ENCODE data around the gene MMP1.

Gene MMP1

DNA sequence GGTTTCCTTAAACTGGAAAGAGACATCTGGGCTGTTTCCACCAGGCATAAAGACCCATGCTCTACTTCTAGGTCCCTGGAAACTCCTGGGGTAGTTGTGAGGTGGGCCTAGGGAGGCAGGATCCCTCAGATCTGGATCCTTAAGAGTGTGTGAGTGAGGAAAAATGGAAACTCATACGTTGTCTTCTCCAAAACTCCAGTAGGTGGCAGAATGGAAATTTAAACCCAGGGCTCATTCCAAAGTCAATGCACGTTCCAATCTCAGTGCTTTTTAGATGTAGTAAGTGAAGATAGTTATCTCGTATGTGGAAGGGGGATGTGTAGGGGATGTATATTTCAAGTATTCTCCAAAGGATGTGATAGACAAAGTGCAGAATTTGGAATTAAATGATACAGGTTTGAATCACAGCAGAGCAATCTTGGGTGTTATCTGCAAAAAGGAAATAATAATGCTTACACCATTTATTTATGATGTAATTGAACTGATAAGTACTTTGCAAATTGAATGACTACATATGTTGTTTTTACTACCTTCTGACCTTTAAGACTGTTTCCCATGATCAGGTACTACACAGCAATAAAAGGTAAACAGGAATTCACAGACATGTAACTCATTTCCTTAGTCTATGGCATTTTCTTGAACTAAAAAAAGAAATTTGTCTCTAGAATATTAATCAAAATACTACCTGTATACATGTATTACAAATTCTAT is 13.1 kb upstream of the MMP1 start:
- no peak for DNase-seq (ENCODE audit: low read depth, low spot score)
- no peak overlapping the region for H3K4me3 ChIP-seq (ENCODE audit: low read depth, low read length)
- TF ChIP-seq, protein P1, sequence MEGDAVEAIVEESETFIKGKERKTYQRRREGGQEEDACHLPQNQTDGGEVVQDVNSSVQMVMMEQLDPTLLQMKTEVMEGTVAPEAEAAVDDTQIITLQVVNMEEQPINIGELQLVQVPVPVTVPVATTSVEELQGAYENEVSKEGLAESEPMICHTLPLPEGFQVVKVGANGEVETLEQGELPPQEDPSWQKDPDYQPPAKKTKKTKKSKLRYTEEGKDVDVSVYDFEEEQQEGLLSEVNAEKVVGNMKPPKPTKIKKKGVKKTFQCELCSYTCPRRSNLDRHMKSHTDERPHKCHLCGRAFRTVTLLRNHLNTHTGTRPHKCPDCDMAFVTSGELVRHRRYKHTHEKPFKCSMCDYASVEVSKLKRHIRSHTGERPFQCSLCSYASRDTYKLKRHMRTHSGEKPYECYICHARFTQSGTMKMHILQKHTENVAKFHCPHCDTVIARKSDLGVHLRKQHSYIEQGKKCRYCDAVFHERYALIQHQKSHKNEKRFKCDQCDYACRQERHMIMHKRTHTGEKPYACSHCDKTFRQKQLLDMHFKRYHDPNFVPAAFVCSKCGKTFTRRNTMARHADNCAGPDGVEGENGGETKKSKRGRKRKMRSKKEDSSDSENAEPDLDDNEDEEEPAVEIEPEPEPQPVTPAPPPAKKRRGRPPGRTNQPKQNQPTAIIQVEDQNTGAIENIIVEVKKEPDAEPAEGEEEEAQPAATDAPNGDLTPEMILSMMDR (IDR thresholded peaks at IDR 0.05; ENCODE audit: insufficient read depth, low read length, missing control alignments) = peak; percentile 35
- ChIA-PET POLR2A (no interaction called here), CTCF (interaction anchor here (0.7 to 2.7 kb wide), 28 partner anchors 9 to 244 kb away, joined by 3 to 20 read pairs (median 4); partner anchors contain the start of genes MMP1 and MMP3)

DNA sequence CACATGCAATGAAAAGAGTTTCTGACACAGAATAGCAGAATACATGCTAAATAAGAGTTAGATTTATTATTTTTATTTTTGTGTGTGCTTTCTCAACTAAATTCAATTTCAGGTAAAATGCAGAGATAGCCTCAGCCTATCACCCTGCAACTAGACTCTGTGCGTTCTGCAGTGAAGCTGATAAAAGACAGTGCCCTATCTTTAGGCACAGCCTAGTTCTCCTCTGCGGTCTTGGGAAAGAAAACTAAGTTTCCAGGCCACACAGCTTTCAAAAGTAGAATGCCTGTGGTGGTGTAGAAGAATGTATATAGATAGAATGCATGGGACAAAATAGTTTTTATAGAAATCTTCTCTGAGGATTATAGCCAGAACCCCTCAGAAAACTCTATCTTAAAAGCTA is 12.0 kb upstream of the MMP1 start:
- no peak for DNase-seq (ENCODE audit: low read depth, low spot score)
- TF ChIP-seq, protein P1 (IDR thresholded peaks at IDR 0.05; ENCODE audit: insufficient read depth, low read length, missing control alignments) = no peak
- ChIA-PET CTCF (interaction anchor here (0.7 to 2.7 kb wide), 19 partner anchors 10 to 245 kb away, joined by 3 to 20 read pairs (median 4); no protein-coding TSS in a partner anchor), POLR2A (no interaction called here)
- no peak overlapping the region for H3K4me3 ChIP-seq (ENCODE audit: low read depth, low read length)

DNA sequence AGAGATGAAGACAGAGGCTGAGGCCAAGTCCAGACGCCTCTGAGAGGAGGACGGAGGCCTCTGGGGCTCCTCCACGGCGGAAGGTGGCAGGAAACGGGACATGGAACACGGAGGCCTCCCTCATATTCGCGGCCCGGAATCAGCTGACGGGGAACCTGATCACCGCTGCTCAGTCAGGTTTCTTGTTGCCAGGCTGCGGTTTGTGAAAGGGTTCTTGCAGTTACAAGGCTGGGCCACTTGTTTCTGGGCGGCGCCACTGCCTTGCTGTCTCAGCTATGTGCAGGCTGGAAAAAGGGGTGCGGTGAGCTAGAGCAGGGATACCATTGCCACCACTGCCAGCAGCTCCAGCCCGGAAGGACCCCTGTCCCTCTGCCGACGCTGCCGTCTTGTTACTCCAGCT is 10.0 kb upstream of the MMP1 start:
- no peak overlapping the region for H3K4me3 ChIP-seq (ENCODE audit: low read depth, low read length)
- DNase-seq (ENCODE audit: low read depth, low spot score) = no peak
- ChIA-PET CTCF (interaction anchor here (1.1 to 2.0 kb wide), 2 partner anchors 107 to 133 kb away, joined by 3 to 8 read pairs; no protein-coding TSS in a partner anchor), POLR2A (no interaction called here)
- TF ChIP-seq, protein P1 (IDR thresholded peaks at IDR 0.05; ENCODE audit: insufficient read depth, low read length, missing control alignments) = peak; percentile 10

DNA sequence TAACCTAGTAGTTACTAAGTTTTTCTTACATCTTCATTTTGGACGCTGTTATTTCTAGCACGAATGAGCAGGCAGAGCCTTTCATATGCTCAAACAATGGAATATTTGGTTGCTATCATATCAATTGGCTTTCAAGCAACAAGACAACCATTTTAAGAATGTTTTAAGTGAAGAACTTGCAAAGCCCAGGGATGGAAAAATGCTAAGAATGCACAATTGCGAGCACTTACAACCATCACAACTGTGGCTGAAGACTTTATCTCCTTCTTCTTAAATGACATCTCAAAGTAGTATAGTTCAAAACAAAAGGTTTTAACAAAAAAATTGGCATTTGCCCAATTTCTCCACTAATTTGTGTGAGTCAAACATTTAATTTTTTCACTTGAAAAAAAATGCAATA is 8.3 kb upstream of the MMP1 start:
- CTCF ChIA-PET = interaction anchor here (1.1 to 2.0 kb wide), 3 partner anchors 44 to 135 kb away, joined by 3 to 8 read pairs (median 4); no protein-coding TSS in a partner anchor
- POLR2A ChIA-PET = no interaction called here
- TF ChIP-seq, protein P1 (IDR thresholded peaks at IDR 0.05; ENCODE audit: insufficient read depth, low read length, missing control alignments) = no peak
- no peak overlapping the region for H3K4me3 ChIP-seq (ENCODE audit: low read depth, low read length)
- DNase-seq (ENCODE audit: low read depth, low spot score) = peak; percentile 33

DNA sequence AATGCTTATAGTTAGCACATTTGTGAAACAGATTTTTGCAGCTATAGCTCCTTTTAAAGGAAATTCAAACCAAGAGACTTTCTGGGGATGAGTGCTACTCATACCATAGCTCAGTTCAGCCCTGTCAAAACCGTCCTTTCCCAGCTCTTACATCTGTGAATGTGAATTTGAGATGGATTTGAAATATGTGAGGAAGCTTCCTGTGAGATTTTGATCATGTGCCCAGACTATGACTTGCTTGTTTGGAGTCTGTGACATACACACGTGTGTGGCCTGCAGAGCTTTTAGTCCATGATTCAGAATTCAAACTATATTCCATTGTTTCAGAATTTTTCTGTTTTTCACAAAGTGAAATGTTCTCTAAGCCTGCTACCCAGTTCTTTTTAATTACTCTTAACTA is 4.4 kb upstream of the MMP1 start:
- TF ChIP-seq, protein P1 (IDR thresholded peaks at IDR 0.05; ENCODE audit: insufficient read depth, low read length, missing control alignments) = no peak
- peak; percentile 91 for DNase-seq (ENCODE audit: low read depth, low spot score)
- POLR2A ChIA-PET = interaction anchor here (1.1 to 1.7 kb wide), 2 partner anchors 9 to 41 kb away, joined by 4 to 8 read pairs; no protein-coding TSS in a partner anchor
- CTCF ChIA-PET = interaction anchor here (0.9 to 2.2 kb wide), 11 partner anchors 9 to 234 kb away, joined by 3 to 14 read pairs (median 4); partner anchors contain the start of gene MMP10
- H3K4me3 ChIP-seq (ENCODE audit: low read depth, low read length) = no peak overlapping the region

DNA sequence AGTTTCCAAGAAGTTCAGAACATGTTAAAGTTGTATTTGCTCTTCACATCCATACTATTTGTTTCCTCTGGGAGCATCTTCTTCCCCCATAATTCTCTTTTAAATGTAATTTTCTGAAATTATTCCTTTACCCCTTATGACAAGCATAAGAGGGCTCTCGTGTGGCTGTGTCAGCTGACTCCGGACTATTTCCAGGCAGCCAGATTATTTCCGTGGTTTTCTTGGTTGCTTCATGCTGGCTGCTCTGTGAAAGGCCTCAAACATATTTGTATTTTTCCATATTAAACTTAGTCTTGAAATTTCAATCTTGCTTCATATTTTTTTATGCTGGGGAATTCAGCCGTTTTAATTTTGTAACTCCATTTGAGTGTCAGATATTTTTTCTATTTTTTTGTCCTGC is 2.8 kb upstream of the MMP1 start:
- CTCF ChIA-PET = interaction anchor here (0.7 to 2.2 kb wide), 3 partner anchors 10 to 254 kb away, joined by 3 to 12 read pairs (median 4); no protein-coding TSS in a partner anchor
- no peak for DNase-seq (ENCODE audit: low read depth, low spot score)
- no peak overlapping the region for H3K4me3 ChIP-seq (ENCODE audit: low read depth, low read length)
- TF ChIP-seq, protein P1 (IDR thresholded peaks at IDR 0.05; ENCODE audit: insufficient read depth, low read length, missing control alignments) = no peak
- POLR2A ChIA-PET = no interaction called here
